Activated naive CD8-positive, alpha-beta T cell treated with anti-CD3 and anti-CD28 coated beads, Interleukin-2, amount 50 U/mL, for 16 hours (primary cell): ENCODE measurements around the gene UTP14A.

Experiments
- DNase-seq: peaks from one replicate; pipeline ENCODE4 v3.0.0-alpha.2; 2020; ENCODE audit warnings: low read depth, low spot score

Gene UTP14A

DNA sequence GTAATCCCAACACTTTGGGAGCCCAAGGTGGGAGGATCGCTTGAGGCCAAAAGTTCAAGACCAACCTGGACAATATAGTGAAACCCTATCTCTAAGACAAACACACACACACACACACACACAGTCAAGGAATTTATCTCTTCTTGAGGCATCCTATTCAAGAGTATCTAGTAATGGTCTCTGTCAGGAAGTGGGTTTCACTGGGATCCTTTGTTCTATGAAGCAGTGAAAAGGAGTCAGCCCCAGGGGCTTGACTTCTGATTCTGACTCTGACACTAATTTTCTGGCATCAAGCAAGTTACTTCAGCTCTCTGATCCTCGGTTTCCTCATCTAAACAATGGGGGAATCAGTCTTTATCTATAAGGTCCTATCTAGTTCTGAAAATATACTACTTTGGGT is 34.8 kb downstream of the UTP14A start:
- DNase-seq: no peak

DNA sequence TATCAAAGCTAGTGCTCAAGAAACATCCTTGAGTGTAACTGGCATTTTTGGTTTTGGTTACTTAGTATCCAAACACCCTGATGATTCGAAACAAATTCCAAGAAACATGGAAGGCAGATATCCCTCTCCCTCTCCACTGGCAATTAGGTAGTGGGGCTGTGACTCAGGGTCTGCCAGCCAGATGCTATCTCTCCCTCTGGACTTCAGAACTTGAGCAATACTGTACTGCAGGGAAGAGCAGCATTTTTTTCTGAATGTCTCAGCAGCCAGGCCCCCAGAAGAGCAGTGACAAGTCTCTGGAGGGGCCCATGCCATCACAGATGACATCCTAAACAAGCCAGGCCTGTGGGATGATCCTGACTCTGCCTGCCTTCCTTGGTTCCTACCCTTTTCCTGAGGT is 39.2 kb downstream of the UTP14A start:
- no peak for DNase-seq

DNA sequence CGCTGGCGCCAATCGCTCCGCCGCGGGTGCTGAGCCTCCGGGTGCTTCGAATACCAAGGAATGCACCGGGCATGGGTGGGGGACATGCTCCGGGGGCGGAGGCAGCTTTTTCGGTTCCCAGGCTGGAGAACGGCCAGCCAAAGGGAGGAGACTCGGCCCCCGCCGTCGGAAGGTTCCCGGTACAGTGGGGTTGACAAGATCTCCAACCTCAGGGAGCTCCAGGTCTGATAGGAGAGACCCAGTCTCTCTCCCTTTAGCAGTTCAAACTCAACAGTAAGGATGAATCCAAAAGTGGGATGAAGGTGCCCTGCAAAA is 47.3 kb downstream of the UTP14A start:
- DNase-seq: no peak

DNA sequence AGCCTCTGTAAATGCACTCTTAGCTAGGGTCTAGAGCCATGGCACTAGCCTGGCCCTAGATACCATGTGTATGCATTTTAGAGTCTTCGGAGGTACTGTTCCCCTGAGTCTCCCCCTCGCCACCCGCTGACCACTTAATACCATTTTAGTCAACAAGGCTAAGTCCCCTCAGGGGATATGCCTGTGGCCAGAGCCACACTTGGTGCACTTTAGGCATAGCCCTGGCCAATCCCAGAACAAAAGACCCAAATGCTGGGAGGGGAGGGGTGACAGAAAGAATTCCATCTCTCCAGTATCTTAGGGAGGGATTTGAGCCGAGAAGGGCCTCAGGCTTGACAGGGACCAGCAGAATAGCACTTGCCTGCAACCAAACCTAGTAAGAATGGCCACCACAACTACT is 47.9 kb downstream of the UTP14A start:
- no peak for DNase-seq

DNA sequence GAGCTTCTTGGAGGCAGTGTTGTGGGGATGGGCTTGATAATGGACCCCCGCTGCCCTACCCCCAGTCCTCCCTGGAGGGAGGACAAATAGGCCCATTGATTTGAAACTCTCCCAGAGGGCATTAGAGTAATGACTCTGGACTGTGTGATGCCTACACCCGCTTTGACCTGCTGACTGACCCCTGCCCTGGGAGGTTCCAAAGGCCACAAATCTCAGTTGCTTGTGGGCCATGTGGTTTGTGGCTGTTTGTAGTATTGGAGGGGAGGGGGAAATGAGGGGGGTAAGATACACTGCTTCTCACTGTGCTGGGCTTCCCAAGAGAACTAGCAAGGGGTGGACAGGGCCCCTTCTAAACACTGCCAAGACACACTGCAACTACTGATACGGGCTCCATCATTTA is 48.8 kb downstream of the UTP14A start:
- DNase-seq: no peak

DNA sequence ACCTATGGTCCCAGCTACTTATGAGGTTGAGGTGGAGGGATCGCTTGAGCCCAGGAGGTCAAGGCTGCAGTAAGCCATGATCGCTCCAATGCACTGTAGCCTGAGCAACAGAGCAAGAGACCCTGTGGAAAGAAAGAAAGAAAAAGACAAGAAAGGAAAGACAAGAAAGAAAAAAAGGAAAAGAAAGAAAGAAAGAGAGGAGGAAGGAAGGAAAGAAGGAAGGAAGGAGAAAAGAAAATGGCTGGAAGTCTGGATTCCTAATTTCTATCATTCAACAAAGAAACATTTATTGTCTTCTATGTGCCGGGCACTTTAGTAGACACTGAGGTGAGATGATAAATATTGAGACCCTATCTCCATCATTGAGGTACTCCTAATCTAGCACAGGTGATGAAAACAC is 49.7 kb downstream of the UTP14A start:
- DNase-seq: no peak

DNA sequence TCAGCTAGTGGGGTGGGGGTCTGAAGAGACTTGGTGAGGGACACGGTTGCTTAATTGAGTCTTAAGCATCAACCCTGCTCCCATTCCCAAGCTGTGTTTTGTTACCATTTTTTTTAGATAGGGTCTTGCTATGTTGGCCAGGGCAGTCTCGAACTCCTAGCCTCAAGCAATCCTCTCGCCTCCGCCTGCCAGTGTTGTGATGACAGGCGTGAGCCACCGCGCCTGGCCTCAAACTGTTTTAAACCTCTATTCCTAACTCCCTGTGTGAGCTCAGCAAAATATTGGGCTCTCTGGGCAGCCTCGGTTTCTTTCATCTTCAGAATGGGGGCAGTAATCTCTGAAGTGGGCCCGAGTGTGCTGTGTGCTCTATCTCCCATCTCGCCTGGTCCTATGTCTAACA is 50.2 kb downstream of the UTP14A start:
- no peak for DNase-seq

DNA sequence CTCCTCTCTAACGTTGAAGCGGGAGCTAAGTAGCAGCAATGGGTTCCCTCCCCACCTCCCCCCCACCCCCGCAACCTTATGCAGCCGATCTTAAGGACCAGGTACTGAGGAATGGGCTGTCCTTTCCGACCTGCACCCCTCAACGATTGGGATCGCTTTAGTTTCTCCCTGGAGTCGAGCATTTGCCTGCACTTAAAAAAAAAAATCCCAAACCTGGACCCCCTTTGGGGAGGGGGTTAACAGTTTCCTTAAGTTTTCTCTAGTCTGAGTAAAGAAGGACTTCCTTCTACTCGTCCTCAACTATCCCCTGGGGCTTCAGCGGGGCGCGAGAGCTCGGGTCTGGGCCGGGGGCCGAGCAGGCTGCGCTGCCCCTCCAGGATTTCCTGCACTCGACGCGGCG is 50.8 kb downstream of the UTP14A start:
- DNase-seq: no peak

DNA sequence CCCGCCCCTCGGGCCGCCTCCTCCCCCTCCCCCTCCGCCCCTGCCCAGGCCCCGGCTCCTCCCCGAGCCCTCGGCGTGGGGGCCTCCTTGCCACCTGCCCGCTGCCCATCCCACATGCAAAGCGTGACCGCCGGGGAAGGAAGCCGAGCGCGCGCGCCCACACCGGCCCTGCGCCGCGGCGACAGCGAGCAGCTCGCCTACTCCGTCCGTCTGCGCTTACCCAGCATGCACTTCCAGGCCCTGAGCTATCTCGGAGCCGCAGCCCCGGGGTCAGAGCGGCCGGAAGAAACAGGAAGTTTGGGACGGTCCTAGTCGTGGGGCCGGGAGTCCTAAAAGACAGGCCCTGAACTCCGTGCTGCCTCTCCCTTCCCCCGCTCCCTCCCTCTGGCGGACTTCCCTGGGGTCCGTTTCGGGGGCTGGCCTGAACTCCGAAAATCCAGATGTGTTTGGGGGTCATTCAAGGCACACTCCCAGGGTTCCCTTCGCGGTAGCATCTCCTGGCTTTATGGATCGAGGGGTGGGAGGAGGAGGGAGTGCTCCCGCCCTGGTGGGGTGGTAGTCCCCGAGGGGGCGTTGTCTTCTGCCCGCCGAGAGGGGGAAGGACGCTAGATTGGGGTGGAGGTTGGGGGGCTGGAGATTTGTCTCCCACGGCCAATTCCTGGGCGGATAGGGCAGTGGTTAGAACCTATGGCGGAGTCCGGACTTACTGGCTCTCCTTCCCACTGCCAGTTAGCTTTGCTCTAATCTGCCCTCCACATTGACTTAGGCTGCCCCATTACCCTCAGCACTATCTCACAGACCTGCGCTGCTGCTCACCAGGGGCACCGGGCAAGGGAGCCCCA is 51.5 kb downstream of the UTP14A start:
- DNase-seq: no peak

DNA sequence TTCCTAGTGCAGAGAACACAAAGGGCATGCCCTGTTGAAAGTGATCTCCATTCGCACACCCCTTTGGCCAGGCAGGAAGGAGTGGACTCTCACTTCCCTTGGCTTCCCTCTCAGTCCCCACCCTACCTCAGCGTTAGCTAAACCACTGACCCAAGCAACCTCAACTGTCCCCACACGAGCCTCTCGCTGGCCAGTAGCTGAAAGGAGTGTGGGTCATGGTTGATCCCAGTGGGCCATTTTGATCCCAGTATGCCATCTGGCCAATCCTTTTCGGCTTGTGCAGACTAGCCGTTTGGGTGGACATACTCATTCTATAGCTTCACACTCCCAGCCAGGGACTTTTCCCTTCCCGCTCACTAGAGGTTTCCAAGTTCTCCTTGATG is 52.1 kb downstream of the UTP14A start:
- DNase-seq: no peak

DNA sequence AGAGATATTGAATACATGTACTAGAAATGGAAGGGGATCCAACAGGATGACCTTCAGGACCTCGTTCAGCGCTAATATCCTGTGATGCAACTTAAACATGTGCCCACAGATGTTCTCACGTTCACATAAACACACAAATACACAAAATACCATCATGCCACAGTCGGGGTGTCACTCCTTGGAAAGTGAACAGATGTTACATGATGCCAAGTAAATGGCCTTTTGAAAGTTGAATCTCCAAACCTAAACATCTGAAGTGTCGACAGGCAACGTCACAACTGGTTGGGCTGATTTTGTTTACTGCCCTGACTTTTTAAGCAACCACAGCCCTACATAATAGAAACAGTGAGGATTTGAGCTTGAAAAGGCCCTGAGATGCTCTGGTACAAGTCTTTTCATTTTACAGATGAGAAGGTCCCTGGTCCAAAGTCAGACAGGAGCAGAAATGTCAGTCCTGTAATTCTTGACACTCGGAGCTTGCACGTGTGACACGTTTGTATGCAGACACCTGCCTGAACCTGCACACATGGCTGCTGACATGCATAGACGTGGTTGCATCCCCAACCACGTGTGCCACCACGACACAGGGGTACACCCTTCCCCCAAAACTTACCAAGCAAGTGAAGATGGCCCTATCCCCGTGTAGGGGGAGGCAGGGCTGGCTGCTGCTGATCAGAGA is 53.0 kb downstream of the UTP14A start:
- no peak for DNase-seq

DNA sequence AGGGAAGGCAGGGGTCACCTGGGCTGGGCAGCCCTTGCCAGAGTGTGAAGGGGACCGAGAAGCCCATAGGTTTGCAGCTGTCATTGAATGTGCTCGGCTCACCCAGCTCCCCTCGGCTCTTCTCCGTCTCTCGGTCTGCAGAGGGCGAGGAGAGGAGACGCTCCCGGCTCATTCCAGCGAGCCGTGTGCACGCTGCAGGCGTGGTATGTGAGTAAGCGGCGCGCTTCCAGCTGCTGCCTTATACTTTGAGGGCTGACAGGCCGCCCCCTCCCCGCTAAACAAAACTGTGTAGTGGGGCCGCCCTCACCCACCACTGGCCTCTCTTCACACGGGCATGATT is 53.5 kb downstream of the UTP14A start:
- DNase-seq: no peak

DNA sequence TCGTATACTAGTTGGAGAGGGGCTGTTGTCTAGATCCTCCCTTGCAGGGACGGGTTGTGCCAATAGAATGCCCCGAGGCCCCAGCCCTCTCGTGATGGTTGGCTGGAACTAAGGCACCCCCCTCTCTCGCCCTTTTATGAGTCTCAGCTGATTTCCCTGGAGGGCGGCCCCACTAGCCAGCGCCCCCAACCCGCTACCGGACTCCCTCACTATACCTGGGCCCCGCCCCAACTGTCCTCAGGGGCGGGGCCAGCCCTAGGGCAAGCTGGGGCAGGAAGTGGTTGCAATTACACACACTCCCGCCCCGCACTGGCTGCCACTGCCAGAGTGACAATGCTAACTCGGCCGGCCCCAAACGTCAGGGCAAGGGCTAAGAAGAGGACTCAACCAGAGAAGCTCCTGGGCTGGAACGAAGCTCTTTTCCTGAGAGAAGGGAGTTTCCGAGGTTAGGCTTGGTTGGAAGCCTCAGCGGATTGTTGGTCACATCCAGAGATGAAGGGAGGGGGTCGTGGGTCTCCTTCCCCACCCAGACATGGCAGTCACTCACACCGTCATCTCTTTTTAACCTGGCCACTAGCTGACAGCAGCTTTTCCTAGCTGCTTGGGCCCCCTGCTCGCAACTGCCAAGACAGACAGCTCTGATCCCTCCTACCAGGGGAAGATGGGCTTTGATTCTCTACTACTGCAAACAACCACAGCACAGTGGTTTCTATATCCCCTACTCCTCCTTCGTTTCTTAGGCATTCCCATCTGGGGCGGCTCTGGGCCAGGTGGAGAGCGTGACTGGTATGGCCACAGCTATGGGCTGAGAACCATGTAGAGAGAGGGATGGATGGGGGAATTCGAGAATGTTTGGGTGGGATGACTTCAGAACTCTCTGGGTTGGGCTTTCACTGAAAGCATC is 55.5 kb downstream of the UTP14A start:
- no peak for DNase-seq

DNA sequence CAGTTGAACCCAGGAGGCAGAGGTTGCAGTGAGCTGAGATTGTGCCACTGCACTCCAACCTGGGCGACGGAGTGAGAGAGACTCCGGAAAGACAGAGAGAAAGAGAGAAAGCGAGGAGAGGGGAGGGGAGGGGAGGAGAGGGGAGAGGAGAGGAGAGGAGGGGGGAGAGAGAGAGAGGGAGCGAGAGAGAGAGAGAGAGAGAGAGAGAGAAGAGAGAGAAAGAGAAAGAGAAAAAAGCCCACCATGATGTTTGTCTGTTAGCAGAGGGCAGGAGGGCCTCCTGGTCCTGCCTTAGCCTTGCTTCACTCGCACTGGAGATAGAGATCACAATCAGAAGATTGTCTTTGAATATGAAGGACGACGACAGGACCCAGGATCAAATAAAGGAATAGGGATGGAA is 57.8 kb downstream of the UTP14A start:
- no peak for DNase-seq

DNA sequence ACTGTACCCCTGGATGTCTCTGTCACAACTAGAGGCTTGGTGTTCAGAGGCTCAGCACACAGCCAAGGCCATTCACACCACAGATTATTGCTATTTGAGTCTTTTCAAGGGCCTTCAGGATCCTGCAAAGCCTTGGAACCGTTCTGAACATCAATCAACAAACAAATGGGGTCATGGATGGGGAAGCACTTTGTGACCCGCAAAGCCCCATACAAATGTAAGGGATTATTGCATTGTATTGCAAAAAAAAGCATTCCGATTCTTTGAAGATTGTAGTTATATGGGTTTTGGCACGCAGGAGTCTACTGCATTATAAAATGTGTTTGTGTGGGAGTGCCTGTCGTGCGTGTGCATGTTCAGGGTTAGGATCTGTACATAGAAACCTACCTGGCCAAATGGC is 59.2 kb downstream of the UTP14A start:
- no peak for DNase-seq

DNA sequence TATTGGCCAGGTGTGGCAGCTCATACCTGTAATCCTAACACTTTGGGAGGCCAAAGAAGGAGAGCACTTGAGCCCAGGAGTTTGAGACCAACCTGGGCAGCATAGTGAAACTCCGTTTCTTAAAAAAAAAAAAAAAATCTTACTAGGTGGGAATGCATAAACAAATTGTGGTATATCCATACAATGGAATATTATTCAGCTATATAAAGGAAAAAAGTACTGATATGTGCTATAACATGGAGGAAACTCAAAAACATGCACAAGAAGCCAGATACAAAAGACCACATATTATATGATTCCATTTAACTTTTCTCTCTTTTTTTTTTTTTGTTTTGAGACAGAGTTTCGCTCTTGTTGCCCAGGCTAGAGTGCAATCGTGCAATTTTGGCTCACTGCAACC is 63.0 kb downstream of the UTP14A start:
- no peak for DNase-seq

DNA sequence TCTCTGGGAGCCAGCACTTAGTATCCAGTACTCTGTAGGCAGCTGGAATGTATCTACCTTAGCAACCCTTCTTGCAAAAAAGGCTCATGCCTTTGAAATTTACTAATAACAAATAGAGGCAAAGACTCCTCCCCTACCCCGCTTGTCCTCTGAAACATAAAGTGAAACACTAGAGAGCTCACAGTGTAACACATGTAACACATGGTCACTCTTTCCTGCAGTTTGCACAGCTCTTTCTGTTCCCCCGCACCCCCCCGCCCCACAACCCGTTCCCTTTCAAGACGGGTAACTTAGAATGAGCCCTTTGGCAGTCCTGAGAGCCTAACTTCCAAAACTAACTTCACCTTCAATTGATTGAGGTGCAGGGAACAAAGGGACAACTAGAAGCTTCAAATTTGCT is 70.5 kb downstream of the UTP14A start:
- no peak for DNase-seq
